Dendritic cell treated with granulocyte-macrophage colony-stimulating factor and Interleukin-4, amounts not matched to agents 40 ng/mL and 50 ng/mL, for 4 days (primary cell): ENCODE measurements around the gene APMAP.
"Not testable (repeated sequence)": the region's sequence is repeated elsewhere in the genome, so short reads cannot be mapped to it uniquely, and the experiment has no call there.

Experiments
- H3K27ac Mint-ChIP-seq: one replicate; pipeline ENCODE4 v1.8.0; 2022; ENCODE audit warnings: mild to moderate bottlenecking, mixed read lengths
- H3K27me3 Mint-ChIP-seq: one replicate; pipeline ENCODE4 v1.8.0; 2022; ENCODE audit warnings: mild to moderate bottlenecking, mixed read lengths
- H3K36me3 Mint-ChIP-seq: one replicate; pipeline ENCODE4 v1.8.0; 2022; ENCODE audit warnings: low read depth, mixed read lengths
- H3K4me1 Mint-ChIP-seq: one replicate; pipeline ENCODE4 v1.8.0; 2022; ENCODE audit warnings: low read depth, mixed read lengths
- H3K4me3 Mint-ChIP-seq: one replicate; pipeline ENCODE4 v1.8.0; 2022; ENCODE audit warnings: mild to moderate bottlenecking, moderate library complexity, mixed read lengths
- H3K9me3 Mint-ChIP-seq: one replicate; pipeline ENCODE4 v1.8.0; 2022; ENCODE audit warnings: mixed read lengths
- intact Hi-C: fragments of 100-400 bp; cut with micrococcal nuclease; formaldehyde crosslinking; loops from one replicate; pipeline ENCODE4 v1.15.0; 2022

The APMAP gene

DNA sequence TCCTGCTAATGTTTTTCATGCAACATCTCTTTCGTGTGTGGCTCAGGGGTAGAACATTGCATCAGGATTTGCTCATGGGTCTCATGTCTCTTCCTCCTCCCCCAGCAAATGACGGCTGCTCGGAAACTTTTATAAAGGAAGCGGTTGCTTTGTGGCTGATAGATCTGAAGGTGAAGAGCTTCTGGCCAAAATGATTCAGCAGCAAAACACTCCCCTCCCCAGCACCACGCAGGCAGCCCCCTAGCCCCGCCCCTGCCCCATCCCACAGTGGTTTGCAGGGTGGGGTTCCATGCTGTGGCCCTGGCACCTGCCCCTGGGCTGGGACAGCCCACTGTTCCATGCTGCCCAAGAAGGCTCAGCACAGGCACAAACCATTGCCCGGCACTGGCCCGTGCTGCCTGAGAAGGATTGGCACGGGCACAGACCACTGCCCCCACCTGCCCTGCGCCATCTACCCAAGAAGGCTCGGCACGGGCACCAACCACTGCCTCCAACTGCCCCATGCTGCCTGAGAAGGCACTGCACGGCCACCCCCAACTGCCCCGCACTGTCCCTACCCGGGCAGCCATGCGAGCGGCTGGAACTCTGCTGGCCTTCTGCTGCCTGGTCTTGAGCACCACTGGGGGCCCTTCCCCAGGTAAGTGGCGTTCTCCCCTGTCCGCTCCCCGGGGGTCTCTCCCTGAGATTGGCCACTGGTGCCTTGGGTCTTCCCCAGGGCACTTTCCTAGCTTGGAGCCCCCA lies 43.4 kb downstream of the APMAP start, which contains the start of gene CST7:
Gene CST7 (plus strand): TSS at position 331 of the 741 bp plus-strand sequence. CDS start 237 bp downstream, at position 568.
- Mint-ChIP-seq H3K36me3 (peaks cover 26% of the 10 kb centered on the region), H3K27me3 (peaks cover 5% of the 10 kb centered on the region), H3K9me3 (peaks cover 42% of the 10 kb centered on the region), H3K4me1 (peaks cover 65% of the 10 kb centered on the region), H3K4me3 (peak within 1 kb of the TSS; percentile 63), H3K27ac (peak within 1 kb of the TSS; percentile 92)
- intact Hi-C loops: loop anchor here (2.0 kb wide), 1 partner anchor 16 kb away; no protein-coding TSS in a partner anchor

DNA sequence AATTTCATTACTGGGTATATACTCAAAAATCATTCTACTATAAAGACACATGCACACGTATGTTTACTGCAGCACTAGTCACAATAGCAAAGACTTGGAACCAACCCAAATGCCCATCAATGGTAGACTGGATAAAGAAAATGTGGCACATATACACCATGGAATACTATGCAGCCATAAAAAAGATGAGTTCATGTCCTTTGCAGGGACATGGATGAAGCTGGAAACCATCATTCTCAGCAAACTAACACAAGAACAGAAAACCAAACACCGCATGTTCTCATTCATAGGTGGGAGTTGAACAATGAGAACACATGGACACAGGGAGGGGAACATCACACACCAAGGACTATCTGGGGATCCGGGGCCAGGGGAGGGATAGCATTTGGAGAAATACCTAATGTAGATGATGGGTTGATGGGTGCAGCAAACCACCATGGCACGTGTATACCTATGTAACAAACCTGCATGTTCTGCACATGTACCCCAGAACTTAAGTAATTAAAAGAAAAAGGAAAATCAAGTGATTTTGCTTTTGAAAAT lies 44.1 kb downstream of the APMAP start:
- H3K9me3 Mint-ChIP-seq: peaks cover 45% of the 10 kb centered on the region
- H3K27me3 Mint-ChIP-seq, H3K4me3 Mint-ChIP-seq: not testable (repeated sequence)
- H3K36me3 Mint-ChIP-seq: peaks cover 20% of the 10 kb centered on the region
- H3K27ac Mint-ChIP-seq: peak overlapping the region; percentile 92
- intact Hi-C loops: loop anchor here (2.0 kb wide), 1 partner anchor 16 kb away; no protein-coding TSS in a partner anchor
- H3K4me1 Mint-ChIP-seq: peaks cover 59% of the 10 kb centered on the region

DNA sequence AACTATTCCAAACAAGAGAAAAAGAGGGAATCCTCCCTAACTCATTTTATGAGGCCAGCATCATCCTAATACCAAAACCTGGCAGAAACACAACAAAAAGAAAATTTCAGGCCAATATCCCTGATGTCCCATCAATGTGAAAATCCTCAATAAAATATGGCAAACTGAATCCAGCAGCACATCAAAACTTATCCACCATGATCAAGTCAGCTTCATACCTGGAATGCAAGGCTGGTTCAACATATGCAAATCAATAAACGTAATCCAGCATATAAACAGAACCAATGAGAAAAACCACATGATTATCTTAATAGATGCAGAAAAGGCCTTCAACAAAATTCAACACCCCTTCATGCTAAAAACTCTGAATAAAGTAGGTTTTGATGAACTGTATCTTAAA lies 46.2 kb downstream of the APMAP start:
- H3K36me3 Mint-ChIP-seq, H3K4me3 Mint-ChIP-seq, H3K27ac Mint-ChIP-seq, H3K27me3 Mint-ChIP-seq, intact Hi-C loops: not testable (repeated sequence)
- Mint-ChIP-seq H3K9me3 (peaks cover 56% of the 10 kb centered on the region), H3K4me1 (peaks cover 38% of the 10 kb centered on the region)

DNA sequence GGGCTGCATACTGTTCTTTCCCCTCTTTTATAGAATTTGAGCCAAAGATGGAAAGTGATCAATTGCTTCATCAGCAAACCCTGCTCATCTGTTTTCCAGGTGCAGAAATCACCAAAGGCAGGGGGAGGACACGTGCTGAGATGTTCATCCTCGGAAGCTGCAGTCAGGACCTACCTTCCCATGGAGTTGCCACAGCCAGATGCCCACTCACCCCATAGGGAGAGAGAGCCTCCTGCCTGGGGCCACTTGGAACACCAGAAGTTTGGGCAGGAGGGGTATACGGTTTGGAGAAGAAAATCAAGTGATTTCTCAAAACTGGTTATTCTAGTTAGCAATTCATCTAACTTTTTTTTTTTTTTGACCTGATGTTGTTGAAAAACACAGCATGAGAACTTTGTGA lies 48.8 kb downstream of the APMAP start:
- intact Hi-C loops: no loop called here
- Mint-ChIP-seq H3K27me3 (no peaks in the 10 kb centered on the region), H3K4me1 (peaks cover 11% of the 10 kb centered on the region), H3K36me3 (no peaks in the 10 kb centered on the region), H3K27ac (no peak overlapping the region), H3K9me3 (peaks cover 56% of the 10 kb centered on the region), H3K4me3 (no peak overlapping the region)

DNA sequence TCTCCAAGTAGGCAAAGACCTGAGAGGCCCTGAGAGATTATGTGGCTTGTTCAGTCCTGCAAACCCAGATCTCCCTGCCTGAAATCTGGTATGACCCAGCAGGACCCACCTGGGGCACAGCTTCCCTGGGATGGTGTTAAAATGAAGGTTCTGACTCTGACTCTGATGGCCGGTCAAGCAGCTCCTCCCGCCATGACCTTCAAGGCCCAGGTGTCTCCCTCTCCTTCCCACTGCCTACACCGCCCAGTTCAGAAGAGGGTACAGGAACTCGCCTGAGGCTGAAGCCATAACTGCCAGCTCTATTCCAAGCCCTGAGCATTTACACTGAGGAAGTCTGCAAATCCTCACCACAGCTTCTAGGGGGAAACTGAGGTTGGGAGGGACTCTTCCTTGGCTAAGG lies 49.4 kb downstream of the APMAP start:
- intact Hi-C loops: no loop called here
- H3K27ac Mint-ChIP-seq: no peak overlapping the region
- peaks cover 6% of the 10 kb centered on the region for H3K4me1 Mint-ChIP-seq
- no peaks in the 10 kb centered on the region for H3K27me3 Mint-ChIP-seq
- no peaks in the 10 kb centered on the region for H3K36me3 Mint-ChIP-seq
- H3K9me3 Mint-ChIP-seq: peaks cover 54% of the 10 kb centered on the region
- H3K4me3 Mint-ChIP-seq: no peak overlapping the region

DNA sequence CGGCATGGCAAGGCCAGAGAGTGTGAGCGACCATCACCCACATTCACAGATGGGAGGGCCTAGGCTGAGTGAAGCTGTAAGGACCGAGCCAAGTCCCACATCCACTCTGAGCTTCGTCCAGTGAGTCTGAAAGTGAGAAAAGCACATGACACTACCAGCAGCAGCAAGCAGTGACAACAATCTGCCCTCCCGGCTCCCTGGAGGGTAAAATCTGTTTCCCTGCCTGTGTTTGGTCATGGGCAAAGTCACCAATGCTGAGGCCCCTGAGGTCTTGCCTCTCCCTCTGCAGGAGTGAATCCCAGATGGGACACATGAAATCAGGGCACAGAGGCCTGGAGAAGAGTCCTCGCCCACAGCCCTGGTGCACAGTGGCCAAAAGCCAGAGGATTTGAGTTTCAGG lies 49.9 kb downstream of the APMAP start:
- intact Hi-C loops: no loop called here
- Mint-ChIP-seq H3K36me3 (no peaks in the 10 kb centered on the region), H3K4me1 (peaks cover under 1% of the 10 kb centered on the region), H3K27me3 (no peaks in the 10 kb centered on the region), H3K9me3 (peaks cover 49% of the 10 kb centered on the region), H3K27ac (no peak overlapping the region), H3K4me3 (no peak overlapping the region)

DNA sequence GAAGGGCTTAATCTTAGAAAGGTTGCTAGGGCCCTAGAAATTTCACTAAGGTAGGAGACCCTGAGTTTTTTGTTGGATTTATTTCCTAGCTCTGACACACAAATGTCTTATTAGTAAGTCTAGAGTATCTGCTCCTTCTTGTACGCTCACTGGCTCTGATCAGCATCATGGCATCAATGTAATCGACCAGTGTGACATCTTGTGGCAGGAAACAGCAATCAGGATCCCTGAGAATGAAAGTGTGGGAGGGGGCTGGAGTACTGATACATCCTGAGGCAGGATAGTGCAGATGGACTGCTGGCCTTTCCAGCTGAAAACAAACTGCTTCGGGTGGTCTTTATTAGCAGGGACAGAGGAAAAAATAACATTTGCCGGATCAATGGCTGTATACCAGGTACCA lies 53.5 kb downstream of the APMAP start:
- Mint-ChIP-seq H3K27ac (no peak overlapping the region), H3K4me1 (no peaks in the 10 kb centered on the region), H3K36me3 (no peaks in the 10 kb centered on the region), H3K4me3 (no peak overlapping the region), H3K27me3 (no peaks in the 10 kb centered on the region), H3K9me3 (peaks cover 13% of the 10 kb centered on the region)
- intact Hi-C loops: no loop called here

DNA sequence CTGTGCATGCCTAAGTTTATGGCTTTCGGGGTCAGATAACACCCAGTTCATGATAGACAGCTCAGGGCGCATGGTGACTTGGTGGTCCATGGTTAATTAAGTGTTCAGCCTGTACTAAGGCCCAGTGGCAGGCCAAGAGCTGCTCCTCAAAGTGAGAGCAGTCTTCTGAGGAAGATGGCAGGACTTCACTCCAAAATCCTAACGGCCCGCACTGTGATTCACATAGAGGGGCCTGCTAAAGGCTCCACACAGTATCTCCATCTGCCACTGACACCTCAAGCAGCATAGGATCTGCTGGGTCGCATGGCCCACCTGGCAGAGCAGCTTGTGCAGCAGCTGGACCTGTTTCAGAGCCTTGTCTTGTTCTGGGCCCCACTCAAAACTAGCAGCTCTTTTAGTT lies 54.1 kb downstream of the APMAP start:
- Mint-ChIP-seq H3K36me3 (no peaks in the 10 kb centered on the region), H3K27me3 (no peaks in the 10 kb centered on the region), H3K27ac (no peak overlapping the region), H3K4me1 (peaks cover 3% of the 10 kb centered on the region), H3K4me3 (no peak overlapping the region), H3K9me3 (peaks cover 11% of the 10 kb centered on the region)
- intact Hi-C loops: no loop called here

DNA sequence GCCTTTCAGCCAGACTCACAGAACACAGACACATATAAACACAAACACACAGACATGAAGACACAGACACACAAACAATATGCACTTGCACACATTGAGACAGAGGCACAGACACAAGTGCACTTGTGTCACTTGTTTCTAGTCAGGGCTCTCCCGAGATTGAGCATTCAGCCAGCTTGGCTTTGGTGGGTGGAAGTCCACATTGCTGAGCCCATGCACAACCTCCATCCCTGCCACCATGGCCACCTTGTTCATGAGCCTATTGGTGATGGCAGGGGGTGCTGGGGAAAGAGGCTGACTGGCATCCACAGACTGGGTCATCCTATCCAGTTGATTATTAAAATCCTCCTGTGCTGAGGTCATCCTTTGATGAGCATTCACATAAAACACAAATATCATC lies 55.0 kb downstream of the APMAP start:
- Mint-ChIP-seq H3K9me3 (peaks cover 8% of the 10 kb centered on the region), H3K4me3 (no peak overlapping the region), H3K27me3 (no peaks in the 10 kb centered on the region), H3K36me3 (no peaks in the 10 kb centered on the region), H3K27ac (no peak overlapping the region), H3K4me1 (peaks cover 11% of the 10 kb centered on the region)
- intact Hi-C loops: no loop called here

DNA sequence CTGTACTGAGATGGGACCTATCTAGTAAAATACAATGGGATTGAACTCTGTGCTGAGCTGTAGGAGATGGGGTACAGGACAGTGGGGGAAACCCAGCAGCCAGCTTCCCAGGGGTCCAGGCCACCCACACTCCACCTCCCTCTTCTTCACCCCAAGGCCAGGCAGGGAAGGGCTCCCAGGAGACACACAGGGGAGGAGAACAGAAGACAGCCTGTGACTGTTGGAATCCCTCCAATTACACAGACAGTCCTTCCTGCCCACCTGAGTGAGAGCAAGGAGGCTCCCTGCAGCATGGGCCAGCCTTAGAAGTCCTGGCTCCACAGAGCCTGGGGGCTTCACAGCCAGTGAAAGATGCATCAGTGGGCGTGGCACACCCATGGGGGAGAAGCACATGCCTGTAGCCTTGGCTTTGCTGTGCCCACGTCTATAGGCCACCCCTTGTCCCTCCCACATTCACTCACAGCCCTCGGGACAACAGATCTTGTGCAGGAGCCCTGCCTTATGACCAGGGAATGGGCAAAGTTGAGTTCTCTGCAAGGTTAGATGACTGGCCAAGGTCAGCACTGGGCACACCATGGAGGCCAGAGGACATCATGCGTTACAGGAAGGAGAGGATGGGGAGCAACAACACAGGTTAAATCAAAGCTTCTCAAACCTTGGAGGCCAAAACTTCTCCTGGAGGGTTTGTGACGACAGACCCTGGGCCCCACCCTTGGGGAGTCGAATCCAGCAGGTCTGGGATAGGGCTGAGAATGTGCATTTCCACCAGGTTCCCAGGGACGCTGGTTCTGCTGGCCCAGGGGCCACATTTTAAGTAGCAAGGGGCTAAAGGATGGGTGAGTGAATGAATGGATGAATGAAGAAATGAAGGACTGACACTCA lies 55.8 kb downstream of the APMAP start:
- H3K27ac Mint-ChIP-seq: no peak overlapping the region
- intact Hi-C loops: no loop called here
- no peak overlapping the region for H3K4me3 Mint-ChIP-seq
- H3K9me3 Mint-ChIP-seq: no peaks in the 10 kb centered on the region
- no peaks in the 10 kb centered on the region for H3K27me3 Mint-ChIP-seq
- H3K4me1 Mint-ChIP-seq: peaks cover 20% of the 10 kb centered on the region
- H3K36me3 Mint-ChIP-seq: no peaks in the 10 kb centered on the region

DNA sequence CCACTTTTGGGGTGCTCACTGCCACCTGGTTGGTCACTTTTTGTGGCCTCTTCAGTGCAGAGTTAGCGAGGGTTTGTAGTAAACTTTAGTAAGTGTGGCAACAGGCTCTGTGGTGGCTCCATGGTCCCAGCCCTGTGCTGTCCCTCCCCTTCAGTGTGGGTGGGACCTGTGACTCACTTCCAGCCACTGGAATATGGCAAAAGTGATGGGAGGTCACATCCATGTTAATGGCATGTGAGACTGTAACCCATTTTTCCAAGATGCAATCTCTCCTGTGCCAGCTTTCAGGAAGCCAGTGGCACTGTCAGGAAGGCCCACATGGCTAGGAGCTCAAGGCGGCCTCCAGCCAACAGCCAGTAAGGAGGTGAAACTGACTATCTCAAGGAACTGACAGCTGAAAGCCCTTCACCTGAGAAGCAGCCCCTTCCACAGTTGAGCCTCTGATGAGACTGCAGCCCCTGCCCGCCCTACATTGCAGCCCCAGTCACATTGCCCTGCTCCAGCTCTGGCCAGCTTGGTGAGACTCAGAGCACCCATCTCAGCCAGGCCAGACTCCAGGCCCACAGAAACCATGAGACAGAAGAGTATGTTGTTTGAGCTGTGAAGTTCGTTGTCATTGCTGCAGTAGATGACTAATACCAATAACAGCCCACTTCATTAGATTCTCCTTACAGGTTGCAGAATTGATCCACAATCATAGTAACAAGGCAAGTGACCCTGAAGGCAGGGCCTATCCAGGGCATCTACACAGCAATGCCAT lies 56.6 kb downstream of the APMAP start:
- intact Hi-C loops: no loop called here
- H3K27ac Mint-ChIP-seq: no peak overlapping the region
- no peaks in the 10 kb centered on the region for H3K27me3 Mint-ChIP-seq
- H3K4me1 Mint-ChIP-seq: peaks cover 27% of the 10 kb centered on the region
- H3K36me3 Mint-ChIP-seq: no peaks in the 10 kb centered on the region
- no peaks in the 10 kb centered on the region for H3K9me3 Mint-ChIP-seq
- no peak overlapping the region for H3K4me3 Mint-ChIP-seq

DNA sequence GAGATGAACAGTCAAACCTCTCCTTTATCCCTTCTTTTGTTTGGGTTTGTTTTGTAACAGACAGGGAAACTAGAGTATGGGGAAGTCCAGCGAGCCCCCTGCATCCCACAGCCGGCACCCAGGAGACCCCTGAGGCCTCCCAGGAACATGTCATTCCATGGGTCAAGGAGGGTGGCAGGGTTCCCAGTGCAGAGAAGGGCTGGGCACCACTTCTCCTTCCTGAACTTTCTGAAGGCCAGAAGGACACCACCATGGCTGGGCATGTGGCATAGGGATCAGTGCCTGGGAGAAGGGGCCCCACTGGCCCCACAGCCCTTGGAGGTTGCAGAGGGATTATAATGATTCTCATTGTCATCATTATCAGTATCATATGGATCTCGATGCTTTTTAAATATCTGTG lies 57.4 kb downstream of the APMAP start:
- intact Hi-C loops: no loop called here
- Mint-ChIP-seq H3K36me3 (no peaks in the 10 kb centered on the region), H3K27ac (no peak overlapping the region), H3K4me3 (no peak overlapping the region), H3K9me3 (no peaks in the 10 kb centered on the region), H3K4me1 (peaks cover 34% of the 10 kb centered on the region), H3K27me3 (no peaks in the 10 kb centered on the region)

DNA sequence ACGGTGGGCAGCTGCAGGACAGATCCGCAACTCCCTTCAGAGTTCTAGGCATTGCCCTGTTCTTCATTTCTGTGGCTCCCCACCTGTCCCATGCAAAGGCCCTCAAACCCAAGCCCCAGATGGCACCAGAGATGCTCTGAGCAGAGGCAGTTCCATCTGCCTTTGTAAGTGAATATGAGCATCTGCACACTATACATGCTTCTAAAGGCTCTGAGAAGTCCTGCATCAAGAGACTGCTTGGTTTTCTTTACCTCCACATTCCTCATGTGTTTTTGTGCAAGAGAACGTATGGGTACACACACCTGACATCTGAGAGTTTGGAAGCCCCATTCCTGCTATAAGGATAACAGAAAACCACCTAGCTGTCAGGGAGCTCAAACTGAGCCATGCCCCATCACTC lies 57.8 kb downstream of the APMAP start:
- Mint-ChIP-seq H3K4me3 (no peak overlapping the region), H3K27me3 (no peaks in the 10 kb centered on the region), H3K9me3 (no peaks in the 10 kb centered on the region), H3K4me1 (peaks cover 36% of the 10 kb centered on the region), H3K27ac (no peak overlapping the region), H3K36me3 (no peaks in the 10 kb centered on the region)
- intact Hi-C loops: loop anchor here (5.0 kb wide), 1 partner anchor 133 kb away; no protein-coding TSS in a partner anchor
